ENCODE results near the gene DAB1. TPM values are rescaled to one million over a fixed set of nuclear protein-coding genes. Genes with fewer than 3 reads are reported as not detected.

DAB1 gene
- polyA plus RNA-seq, 3 donors = not detected

GRCh38 chr1:57341721-57342120, 82.1 kb downstream of the DAB1 start:
- 92% methylated on average over 2 of the region's 3 CpGs for WGBS (ENCODE audit: insufficient coverage)
- peaks cover 0 to 7% (median 1%) of the 10 kb centered on the region in 3 donors for H3K27me3 Mint-ChIP-seq (ENCODE audit: low read depth in 3 of 3)
- no peaks in the 10 kb centered on the region for H4K20me1 ChIP-seq (ENCODE audit: insufficient read depth, low read length)
- no peaks in the 10 kb centered on the region for H3K27me3 ChIP-seq (ENCODE audit: control insufficient read depth in 2 of 2, insufficient read depth in 2 of 2, low read length in 2 of 2)
- no peaks in the 10 kb centered on the region for H3K9me3 ChIP-seq (replicated peaks in 1 of 2; ENCODE audit: control insufficient read depth in 1 of 2, insufficient read depth in 1 of 2, low read length in 2 of 2)
- H3K9ac ChIP-seq (ENCODE audit: insufficient read depth, low read length, poor library complexity, severe bottlenecking) = no peak overlapping the region
- no peak for TF ChIP-seq CTCF (IDR thresholded peaks at IDR 0.05)
- no peak overlapping the region for H3K4me2 ChIP-seq (replicated peaks; ENCODE audit: extremely low read depth, low read length, poor library complexity, severe bottlenecking)
- H3K36me3 Mint-ChIP-seq = no peaks in the 10 kb centered on the region
- no peak overlapping the region for H2AFZ ChIP-seq (ENCODE audit: insufficient read depth, low read depth, low read length, poor library complexity, severe bottlenecking)
- no peak overlapping the region for H3K27ac Mint-ChIP-seq
- H3K27ac ChIP-seq (ENCODE audit: low read depth in 1 of 2, low read length in 2 of 2) = no peak overlapping the region
- no peaks in the 10 kb centered on the region for H3K4me1 Mint-ChIP-seq
- H3K4me3 Mint-ChIP-seq = no peak overlapping the region
- DNase-seq = no peak
- H3K36me3 ChIP-seq (replicated peaks in 1 of 2; ENCODE audit: control insufficient read depth in 1 of 2, insufficient read depth in 2 of 2, low read length in 2 of 2) = no peaks in the 10 kb centered on the region
- peaks cover 0 to 3% (median 2%) of the 10 kb centered on the region in 7 donors for H3K9me3 Mint-ChIP-seq
- intact Hi-C loops (cut with micrococcal nuclease) = no loop called here
- no peaks in the 10 kb centered on the region for H3K79me2 ChIP-seq (ENCODE audit: insufficient read depth, low read length)
- no peaks in the 10 kb centered on the region for H3K4me1 ChIP-seq (ENCODE audit: control insufficient read depth in 1 of 2, insufficient read depth in 2 of 2, low read length in 2 of 2)
- no peak overlapping the region for H3K4me3 ChIP-seq (replicated peaks in 1 of 3; ENCODE audit: low read depth in 2 of 3, low read length in 3 of 3)

- Mint-ChIP-seq H3K27me3 (ENCODE audit: low read depth in 3 of 3) (peaks cover 0 to 2% (median 1%) of the 10 kb centered on the region in 3 donors), H3K4me3 (no peak overlapping the region), H3K9me3 (peaks cover 0 to 3% (median 2%) of the 10 kb centered on the region in 7 donors), H3K36me3 (no peaks in the 10 kb centered on the region), H3K27ac (no peak overlapping the region), H3K4me1 (no peaks in the 10 kb centered on the region)
- Histone ChIP-seq H3K27ac (ENCODE audit: low read depth in 1 of 2, low read length in 2 of 2) (no peak overlapping the region), H3K4me1 (ENCODE audit: control insufficient read depth in 1 of 2, insufficient read depth in 2 of 2, low read length in 2 of 2) (no peaks in the 10 kb centered on the region), H3K9me3 (replicated peaks in 1 of 2; ENCODE audit: control insufficient read depth in 1 of 2, insufficient read depth in 1 of 2, low read length in 2 of 2) (no peaks in the 10 kb centered on the region), H3K4me2 (replicated peaks; ENCODE audit: extremely low read depth, low read length, poor library complexity, severe bottlenecking) (no peak overlapping the region), H3K9ac (ENCODE audit: insufficient read depth, low read length, poor library complexity, severe bottlenecking) (no peak overlapping the region), H4K20me1 (ENCODE audit: insufficient read depth, low read length) (no peaks in the 10 kb centered on the region), H3K27me3 (ENCODE audit: control insufficient read depth in 2 of 2, insufficient read depth in 2 of 2, low read length in 2 of 2) (no peaks in the 10 kb centered on the region), H3K79me2 (ENCODE audit: insufficient read depth, low read length) (no peaks in the 10 kb centered on the region), H3K36me3 (replicated peaks in 1 of 2; ENCODE audit: control insufficient read depth in 1 of 2, insufficient read depth in 2 of 2, low read length in 2 of 2) (no peaks in the 10 kb centered on the region), H2AFZ (ENCODE audit: insufficient read depth, low read depth, low read length, poor library complexity, severe bottlenecking) (no peak overlapping the region), H3K4me3 (replicated peaks in 1 of 3; ENCODE audit: low read depth in 2 of 3, low read length in 3 of 3) (no peak overlapping the region)
- no peak for DNase-seq
- no peak for TF ChIP-seq CTCF (IDR thresholded peaks at IDR 0.05)
- intact Hi-C loops (cut with micrococcal nuclease) = no loop called here
- 92% methylated on average over 3 of the region's 6 CpGs for WGBS (ENCODE audit: insufficient coverage)
Measured at GRCh38 chr1:57340334-57341070, 83.4 kb downstream of the DAB1 start.

Data from CD14-positive monocyte (primary cell).